SU-DHL-6 (cell line): ENCODE measurements around the gene CDCA7.

Source experiments
- CTCF ChIP-seq: fragments of 200-600 bp; sonication (generic); IDR thresholded peaks from one replicate; pipeline ENCODE4 v1.5.1; 2017; ENCODE audit warnings: antibody characterized with exemption, mild to moderate bottlenecking, low read length, moderate library complexity; ENCODE audit not compliant: insufficient read depth, poor library complexity, severe bottlenecking
- EZH2phosphoT487 ChIP-seq: fragments of 200-600 bp; sonication (generic), shearing (Covaris generic); conservative IDR thresholded peaks from 2 replicates; pipeline ENCODE4 v1.6.1; 2018; ENCODE audit warnings: mild to moderate bottlenecking, antibody characterized with exemption, low read length, moderate library complexity, mixed read lengths

DNA sequence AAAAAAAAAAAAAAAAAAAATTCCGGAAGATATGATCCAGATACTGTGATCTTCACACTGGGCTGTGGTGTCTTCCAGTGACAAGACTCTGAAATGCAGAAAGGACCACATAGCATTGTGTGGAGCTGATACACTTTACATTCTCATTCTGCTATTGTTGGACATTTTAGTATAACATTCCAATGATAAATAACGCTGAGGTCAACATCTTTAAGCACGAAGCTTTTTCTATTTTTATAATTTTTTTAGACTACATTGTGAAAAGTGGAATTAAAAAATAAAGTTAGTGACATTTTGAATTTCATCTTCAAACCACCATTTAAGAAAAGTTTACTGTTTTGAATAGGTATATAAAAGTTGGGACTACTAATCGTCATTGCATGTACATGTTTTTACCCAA is 62.7 kb downstream of the CDCA7 start:
- TF ChIP-seq CTCF (no peak), EZH2phosphoT487 (no peak)
